Measurements from ENCODE around the gene FLNC. TPM values are rescaled to one million over a fixed set of nuclear protein-coding genes. Genes with fewer than 3 reads are reported as not detected.
A peak's percentile ranks its signal among the peaks of the same experiment; 100 is the strongest.

The FLNC gene
- total and polyA plus RNA-seq, 9 of the 15 experiments (the other 6 are each of a cell fraction or from before 2014, with no cell fraction given): 0.90 to 155 (median 28.8) TPM

- TF ChIP-seq PURB (CRISPR knock-in tag; IDR thresholded peaks at IDR 0.05; ENCODE audit: low read depth) (no peak), ZNF121 (CRISPR knock-in tag; conservative IDR thresholded peaks at IDR 0.05) (0 out of 2 replicates have a peak, but pooled peaks have one; percentile 14), ATF2 (CRISPR knock-in tag; IDR thresholded peaks at IDR 0.05) (no peak), SRSF1 (IDR thresholded peaks at IDR 0.05; ENCODE audit: low read depth, low read length) (no peak), CCAR2 (IDR thresholded peaks at IDR 0.05; ENCODE audit: low read depth, low read length) (no peak), ETV6 (IDR thresholded peaks at IDR 0.05; ENCODE audit: borderline replicate concordance in 1 of 2, low read depth in 2 of 2, low read length in 1 of 2) (0 out of 4 replicates have a peak, but pooled peaks of 1 of the 2 experiments have one; percentile 27), ETV6 (CRISPR knock-in tag; IDR thresholded peaks at IDR 0.05; ENCODE audit: borderline replicate concordance) (no peak), ZNF395 (CRISPR knock-in tag; IDR thresholded peaks at IDR 0.05) (no peak), SRSF9 (IDR thresholded peaks at IDR 0.05; ENCODE audit: borderline replicate concordance, low read depth, low read length) (no peak), ZNF184 (CRISPR knock-in tag; IDR thresholded peaks at IDR 0.05) (no peak), SLC30A9 (CRISPR knock-in tag; IDR thresholded peaks at IDR 0.05) (no peak; the same call in 1 of the 2 replicates), CHD4 (IDR thresholded peaks at IDR 0.05; ENCODE audit: insufficient read depth, insufficient replicate concordance, low read depth, low read length, poor library complexity, severe bottlenecking) (no peak), MTA3 (IDR thresholded peaks at IDR 0.05; ENCODE audit: borderline replicate concordance) (peak; percentile 60; the same call in 1 of the 2 replicates), KAT2B (IDR thresholded peaks at IDR 0.05; ENCODE audit: low read depth, low read length) (no peak), POLR3A (IDR thresholded peaks at IDR 0.05; ENCODE audit: borderline replicate concordance, extremely low read depth, insufficient read depth, insufficient read length) (no peak), ZNF212 (CRISPR knock-in tag; IDR thresholded peaks at IDR 0.05) (no peak), RHOXF2B (CRISPR knock-in tag; conservative IDR thresholded peaks at IDR 0.05) (0 out of 2 replicates have a peak, but pooled peaks have one; percentile 4), BCLAF1 (IDR thresholded peaks at IDR 0.05; ENCODE audit: borderline replicate concordance in 1 of 2, control insufficient read depth in 1 of 2, low read depth in 2 of 2, low read length in 1 of 2) (no peak), DLX4 (CRISPR knock-in tag; IDR thresholded peaks at IDR 0.05) (no peak), SMARCA4 (IDR thresholded peaks at IDR 0.05) (peak; percentile 39), BRD4 (IDR thresholded peaks at IDR 0.05) (0 out of 2 replicates have a peak, but pooled peaks have one; percentile 51)
Observed at GRCh38 chr7:128862571-128863432, 32.6 kb downstream of the FLNC start, which contains the start of gene ATP6V1F (continued).
